Mesenchymal stem cell (in vitro differentiated cells and primary cell): ENCODE results near the gene SLX4.
A peak's percentile ranks its signal among the peaks of the same experiment; 100 is the strongest.

ENCODE experiments used
- DNase-seq: peaks from one replicate; pipeline ENCODE4 v3.0.0-alpha.2; 2013
- H2AFZ ChIP-seq: one replicate; pipeline ENCODE4 v1.6.1; 2013; ENCODE audit warnings: low read depth, mild to moderate bottlenecking, control low read depth, inconsistent platforms, low read length, moderate library complexity
- H2AK5ac ChIP-seq: 2 replicates; pipeline ENCODE4 v1.6.1; 2013; ENCODE audit warnings: low read length, moderate library complexity, mild to moderate bottlenecking, inconsistent platforms; ENCODE audit not compliant: severe bottlenecking
- H2BK120ac ChIP-seq: one replicate; pipeline ENCODE4 v1.6.1; 2013; ENCODE audit warnings: low read depth, mild to moderate bottlenecking, inconsistent platforms, low read length, moderate library complexity
- H2BK12ac ChIP-seq, 2 experiments: one replicate each; pipeline ENCODE4 v1.6.1; 2013; ENCODE audit warnings: inconsistent platforms in 2 of 2, low read length in 2 of 2, mild to moderate bottlenecking in 2 of 2, moderate library complexity in 2 of 2, control low read depth in 1 of 2
- H2BK15ac ChIP-seq: one replicate; pipeline ENCODE4 v1.6.1; 2013; ENCODE audit warnings: mild to moderate bottlenecking, low read depth, inconsistent platforms; ENCODE audit not compliant: poor library complexity, severe bottlenecking
- H2BK5ac ChIP-seq: 2 replicates; pipeline ENCODE4 v1.6.1; 2013; ENCODE audit warnings: low read depth, mild to moderate bottlenecking, low read length, control low read depth, inconsistent platforms; ENCODE audit not compliant: poor library complexity, severe bottlenecking
- H3K14ac ChIP-seq, 2 experiments: one replicate each; pipeline ENCODE4 v1.6.1; 2013; ENCODE audit warnings: inconsistent platforms in 2 of 2, low read length in 2 of 2, control low read depth in 1 of 2, mild to moderate bottlenecking in 1 of 2, moderate library complexity in 1 of 2
- H3K18ac ChIP-seq, 2 experiments: one replicate each; pipeline ENCODE4 v1.6.1; 2013; ENCODE audit warnings: inconsistent platforms in 2 of 2, low read length in 2 of 2, control low read depth in 1 of 2, low read depth in 1 of 2, mild to moderate bottlenecking in 1 of 2
- H3K23ac ChIP-seq, 2 experiments: one replicate each; pipeline ENCODE4 v1.6.1; 2013; ENCODE audit warnings: inconsistent platforms in 2 of 2, low read length in 2 of 2, mild to moderate bottlenecking in 2 of 2, moderate library complexity in 2 of 2, control low read depth in 1 of 2
- H3K27ac ChIP-seq: 2 replicates; pipeline ENCODE4 v1.5.1; 2013; ENCODE audit warnings: mild to moderate bottlenecking, moderate library complexity, low read length, control low read depth, inconsistent platforms; ENCODE audit not compliant: poor library complexity, severe bottlenecking
- H3K27me3 ChIP-seq, 2 experiments: 2 replicates each; pipeline versions ENCODE4 v1.6.1 to v1.7.0; 2013; ENCODE audit warnings: low read length in 2 of 2, mild to moderate bottlenecking in 2 of 2, moderate library complexity in 2 of 2, control low read depth in 1 of 2, inconsistent platforms in 1 of 2; ENCODE audit not compliant: control insufficient read depth in 1 of 2, insufficient read depth in 1 of 2
- H3K36me3 ChIP-seq, 2 experiments: 2 replicates each; pipeline versions ENCODE4 v1.6.1 to v1.7.0; 2013; ENCODE audit warnings: low read length in 2 of 2, control low read depth in 1 of 2, inconsistent platforms in 1 of 2, low read depth in 1 of 2, mild to moderate bottlenecking in 1 of 2; ENCODE audit not compliant: insufficient read depth in 2 of 2, control insufficient read depth in 1 of 2
- H3K4ac ChIP-seq, 2 experiments: one replicate each; pipeline ENCODE4 v1.6.1; 2013; ENCODE audit warnings: inconsistent platforms in 2 of 2, low read length in 2 of 2, mild to moderate bottlenecking in 2 of 2, moderate library complexity in 2 of 2, control low read depth in 1 of 2, low read depth in 1 of 2
- H3K4me1 ChIP-seq: 2 replicates; pipeline ENCODE4 v1.6.1; 2013; ENCODE audit warnings: low read depth, low read length, control low read depth; ENCODE audit not compliant: control insufficient read depth, insufficient read depth
- H3K4me2 ChIP-seq: 2 replicates; pipeline ENCODE4 v1.6.1; 2013; ENCODE audit warnings: low read length, mild to moderate bottlenecking, inconsistent platforms; ENCODE audit not compliant: poor library complexity, severe bottlenecking
- H3K4me3 ChIP-seq, 2 experiments: 2 replicates each; pipeline versions ENCODE4 v1.5.1 to v1.7.0; 2013; ENCODE audit warnings: low read length in 2 of 2, mild to moderate bottlenecking in 2 of 2, control low read depth in 1 of 2, low read depth in 1 of 2; ENCODE audit not compliant: insufficient read depth in 1 of 2
- H3K79me1 ChIP-seq: replicated peaks from 2 replicates; pipeline ENCODE4 v1.6.1; 2013; ENCODE audit warnings: mild to moderate bottlenecking, control low read depth, low read length, inconsistent platforms; ENCODE audit not compliant: poor library complexity, severe bottlenecking
- H3K9ac ChIP-seq: 2 replicates; pipeline ENCODE4 v1.7.0; 2013; ENCODE audit warnings: mild to moderate bottlenecking, low read length, moderate library complexity
- H3K9me3 ChIP-seq: 2 replicates; pipeline ENCODE4 v1.7.0; 2013; ENCODE audit warnings: mild to moderate bottlenecking, low read length; ENCODE audit not compliant: control insufficient read depth
- H4K8ac ChIP-seq: one replicate; pipeline ENCODE4 v1.6.1; 2013; ENCODE audit warnings: inconsistent platforms, mild to moderate bottlenecking, low read length, moderate library complexity
- H4K91ac ChIP-seq: one replicate; pipeline ENCODE4 v1.6.1; 2013; ENCODE audit warnings: mild to moderate bottlenecking, low read length, inconsistent platforms
- WGBS: methylation state at CpG from one replicate; pipeline ENCODE4 v1.1.7; 2013; ENCODE audit warnings: mixed read lengths; 5-methylcytosine and 5-hydroxymethylcytosine counted together

SLX4 gene

GRCh38 chr16:3623642-3624041 is 12.2 kb upstream of the SLX4 start:
- no peaks in the 10 kb centered on the region for H3K27me3 ChIP-seq
- no peak overlapping the region for H2BK5ac ChIP-seq
- no peak overlapping the region for H2BK12ac ChIP-seq
- no peak overlapping the region for H3K4ac ChIP-seq
- DNase-seq, result no peak
- no peaks in the 10 kb centered on the region for H3K9me3 ChIP-seq
- H2BK120ac ChIP-seq, result no peak overlapping the region
- no peak overlapping the region for H3K27ac ChIP-seq
- H3K4me1 ChIP-seq, result peaks cover 2% of the 10 kb centered on the region
- H3K79me1 ChIP-seq, result peaks cover 29% of the 10 kb centered on the region
- H3K14ac ChIP-seq, result no peak overlapping the region
- no peaks in the 10 kb centered on the region for H3K36me3 ChIP-seq
- no peak overlapping the region for H4K8ac ChIP-seq
- H3K9ac ChIP-seq, result no peak overlapping the region
- H3K23ac ChIP-seq, result no peak overlapping the region
- WGBS, result 100% methylated on average over 2 of the region's 3 CpGs
- no peak overlapping the region for H2BK15ac ChIP-seq
- H3K4me2 ChIP-seq, result no peak overlapping the region
- H4K91ac ChIP-seq, result no peak overlapping the region
- H3K4me3 ChIP-seq, result no peak overlapping the region
- no peak overlapping the region for H2AK5ac ChIP-seq
- H3K18ac ChIP-seq, result no peak overlapping the region
- H2AFZ ChIP-seq, result no peak overlapping the region

GRCh38 chr16:3618769-3619141 is 7.3 kb upstream of the SLX4 start:
- Histone ChIP-seq H3K27ac (no peak overlapping the region), H2BK120ac (no peak overlapping the region), H2BK12ac (no peak overlapping the region), H4K91ac (no peak overlapping the region), H3K36me3 (peaks cover 0 to 11% of the 10 kb centered on the region in 2 experiments), H3K4ac (no peak overlapping the region), H3K79me1 (peaks cover 30% of the 10 kb centered on the region), H3K9me3 (no peaks in the 10 kb centered on the region), H3K4me3 (no peak overlapping the region), H3K27me3 (no peaks in the 10 kb centered on the region), H3K23ac (no peak overlapping the region), H3K14ac (no peak overlapping the region), H3K4me1 (no peaks in the 10 kb centered on the region), H2BK5ac (no peak overlapping the region), H3K9ac (no peak overlapping the region), H2AFZ (no peak overlapping the region), H3K18ac (no peak overlapping the region), H4K8ac (no peak overlapping the region), H3K4me2 (no peak overlapping the region), H2AK5ac (no peak overlapping the region), H2BK15ac (no peak overlapping the region)
- DNase-seq, result peak; percentile 6
- WGBS, result 75% methylated on average over 3 of the region's 3 CpGs

- no peak overlapping the region for H2BK120ac ChIP-seq
- peak overlapping the region; percentile 30 for H4K8ac ChIP-seq
- H3K4me3 ChIP-seq, result peak overlapping the region; percentile 97 to 100
- WGBS, result 89% methylated on average over 34 of the region's 34 CpGs
- H3K36me3 ChIP-seq, result peaks cover 0 to 14% of the 10 kb centered on the region in 2 experiments
- no peak overlapping the region for H4K91ac ChIP-seq
- no peaks in the 10 kb centered on the region for H3K27me3 ChIP-seq
- H3K27ac ChIP-seq, result no peak overlapping the region
- H3K9me3 ChIP-seq, result no peaks in the 10 kb centered on the region
- H3K23ac ChIP-seq, result no peak overlapping the region
- H2BK15ac ChIP-seq, result no peak overlapping the region
- no peak overlapping the region for H3K18ac ChIP-seq
- no peak for DNase-seq
- H3K4me1 ChIP-seq, result peaks cover 5% of the 10 kb centered on the region
- peak overlapping the region; percentile 97 for H3K9ac ChIP-seq
- H2AK5ac ChIP-seq, result no peak overlapping the region
- H3K4me2 ChIP-seq, result peak overlapping the region; percentile 59
- H2AFZ ChIP-seq, result no peak overlapping the region
- no peak overlapping the region for H3K14ac ChIP-seq
- peaks cover 32% of the 10 kb centered on the region for H3K79me1 ChIP-seq
- H2BK12ac ChIP-seq, result no peak overlapping the region
- no peak overlapping the region for H3K4ac ChIP-seq
- no peak overlapping the region for H2BK5ac ChIP-seq
Measured at GRCh38 chr16:3612510-3613466, 1.4 kb upstream of the SLX4 start.

GRCh38 chr16:3610698-3611145 is 684 bp downstream of the SLX4 start:
- Histone ChIP-seq H2BK5ac (no peak overlapping the region), H3K4me2 (peak overlapping the region; percentile 69)
- WGBS, result 11% methylated on average over 10 of the region's 10 CpGs

More at GRCh38 chr16:3610698-3611145, 684 bp downstream of the SLX4 start:
- H3K79me1 ChIP-seq, result peaks cover 24% of the 10 kb centered on the region
- no peak overlapping the region for H4K91ac ChIP-seq
- no peak overlapping the region for H3K27ac ChIP-seq
- H3K9ac ChIP-seq, result peak overlapping the region; percentile 92
- no peak for DNase-seq
- H3K9me3 ChIP-seq, result no peaks in the 10 kb centered on the region
- peak overlapping the region in 1 of 2 experiments; percentile 91 for H3K18ac ChIP-seq
- H3K4me3 ChIP-seq, result peak overlapping the region; percentile 99 to 100
- H3K23ac ChIP-seq, result peak overlapping the region in 1 of 2 experiments; percentile 68
- no peaks in the 10 kb centered on the region for H3K27me3 ChIP-seq
- H2AK5ac ChIP-seq, result no peak overlapping the region
- H2BK15ac ChIP-seq, result no peak overlapping the region
- peaks cover 5% of the 10 kb centered on the region for H3K4me1 ChIP-seq
- H3K36me3 ChIP-seq, result peaks cover 3 to 14% of the 10 kb centered on the region in 2 experiments
- peak overlapping the region in 1 of 2 experiments; percentile 28 for H3K4ac ChIP-seq
- peak overlapping the region in 1 of 2 experiments; percentile 90 for H3K14ac ChIP-seq
- peak overlapping the region; percentile 96 for H2AFZ ChIP-seq
- no peak overlapping the region for H4K8ac ChIP-seq
- no peak overlapping the region for H2BK12ac ChIP-seq
- H2BK120ac ChIP-seq, result no peak overlapping the region
